Hippocampal formation (tissue), 2 donors: ENCODE results near the gene CUEDC1.

ENCODE experiments used
- DNase-seq, 2 donors: peaks; one replicate each; lab custom pipeline; 2025; lab: John Stamatoyannopoulos, UW

Gene CUEDC1

DNA sequence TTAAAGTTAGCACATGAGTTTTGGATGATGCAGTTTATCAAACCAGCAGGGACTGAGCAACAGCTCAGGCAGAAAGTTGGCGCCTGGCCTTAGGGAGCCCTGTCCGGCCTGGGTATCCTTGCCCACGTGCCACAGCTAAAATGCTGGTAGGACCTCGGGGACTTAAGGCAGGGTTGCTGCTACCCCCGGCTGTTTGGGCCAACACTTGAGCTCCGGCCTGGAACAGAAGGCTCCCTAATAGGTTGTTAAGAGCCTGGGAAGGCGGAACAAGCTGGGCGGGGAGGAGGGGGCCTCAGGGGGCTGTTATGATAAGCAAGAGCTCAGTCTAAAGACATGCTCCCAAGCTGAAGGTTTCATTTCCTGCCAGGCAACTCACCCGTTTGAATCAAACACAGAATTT lies 39.7 kb downstream of the CUEDC1 start:
- no peak for DNase-seq

DNA sequence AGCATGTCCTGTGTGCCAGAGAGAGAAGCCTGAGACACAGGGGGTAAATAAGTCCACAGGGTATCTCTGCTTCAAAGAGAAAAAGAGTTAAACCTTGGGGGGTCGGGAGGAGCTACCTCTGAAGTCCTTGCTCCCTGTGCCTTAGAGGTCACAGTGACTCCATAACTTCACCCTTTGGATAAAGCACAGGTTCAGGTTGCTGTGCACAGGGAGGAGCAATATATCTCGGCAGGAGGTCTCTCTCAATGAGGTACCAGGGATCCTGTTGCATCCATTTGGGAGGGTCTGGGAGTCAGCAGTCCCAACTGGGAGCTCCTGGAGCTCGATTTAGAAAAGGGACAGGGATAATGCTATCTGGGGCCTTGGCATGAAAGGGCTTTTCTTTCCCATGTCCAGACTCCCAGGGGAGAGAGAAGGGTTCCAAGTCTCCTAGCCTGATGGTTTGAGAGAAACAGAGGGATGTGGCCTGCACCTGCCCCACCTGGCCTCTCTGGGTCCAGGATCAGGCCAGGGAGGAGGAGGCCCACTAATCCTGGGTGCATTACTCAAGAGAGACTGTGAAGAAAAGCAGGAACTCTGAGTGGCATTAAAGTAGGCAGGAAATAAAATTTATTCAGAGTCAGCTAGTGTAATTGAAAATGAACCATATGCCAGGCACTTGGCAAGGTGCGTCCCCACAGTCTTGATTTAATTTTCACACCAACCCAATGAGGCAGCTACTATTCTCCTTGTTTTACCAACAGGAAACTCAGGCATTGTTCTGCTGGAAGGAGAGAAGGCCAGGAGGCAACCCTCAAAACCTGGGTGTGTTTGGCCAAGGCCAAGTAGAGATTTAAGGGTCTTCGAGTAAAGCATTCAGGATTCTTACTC lies 40.7 kb downstream of the CUEDC1 start:
- no peak for DNase-seq

DNA sequence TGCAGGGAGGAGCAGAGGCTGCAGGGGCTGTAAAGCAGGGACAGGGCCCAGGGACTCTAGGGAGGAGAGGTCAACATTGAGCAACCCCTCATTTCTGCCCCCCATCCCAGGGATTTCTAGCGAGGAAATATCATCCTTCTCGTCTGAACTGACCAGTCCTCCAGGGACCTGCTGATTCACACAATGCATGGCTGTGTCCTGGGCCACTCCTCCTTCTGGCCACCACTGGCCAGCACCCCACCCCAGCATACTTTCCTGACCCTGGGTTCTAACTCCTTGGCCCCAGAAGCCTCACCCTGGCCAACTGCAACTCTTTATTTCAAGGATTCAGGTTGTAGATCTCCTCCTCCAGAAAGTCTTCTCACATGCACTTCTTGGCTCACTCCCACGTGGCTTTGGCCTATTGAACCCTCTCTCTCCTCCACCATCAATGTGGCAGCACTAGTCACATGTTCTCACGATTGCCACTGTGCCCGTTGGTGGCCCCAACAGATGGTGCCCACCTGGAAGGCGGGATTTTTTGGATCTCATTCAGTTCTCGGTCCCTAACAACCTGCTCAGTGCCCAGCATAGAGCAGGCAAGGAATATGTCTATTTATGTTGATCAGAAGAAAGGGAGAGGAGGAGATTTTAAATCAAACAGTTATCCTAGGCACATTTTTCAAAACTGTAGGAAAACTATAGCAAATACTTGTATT lies 41.5 kb downstream of the CUEDC1 start:
- no peak for DNase-seq

DNA sequence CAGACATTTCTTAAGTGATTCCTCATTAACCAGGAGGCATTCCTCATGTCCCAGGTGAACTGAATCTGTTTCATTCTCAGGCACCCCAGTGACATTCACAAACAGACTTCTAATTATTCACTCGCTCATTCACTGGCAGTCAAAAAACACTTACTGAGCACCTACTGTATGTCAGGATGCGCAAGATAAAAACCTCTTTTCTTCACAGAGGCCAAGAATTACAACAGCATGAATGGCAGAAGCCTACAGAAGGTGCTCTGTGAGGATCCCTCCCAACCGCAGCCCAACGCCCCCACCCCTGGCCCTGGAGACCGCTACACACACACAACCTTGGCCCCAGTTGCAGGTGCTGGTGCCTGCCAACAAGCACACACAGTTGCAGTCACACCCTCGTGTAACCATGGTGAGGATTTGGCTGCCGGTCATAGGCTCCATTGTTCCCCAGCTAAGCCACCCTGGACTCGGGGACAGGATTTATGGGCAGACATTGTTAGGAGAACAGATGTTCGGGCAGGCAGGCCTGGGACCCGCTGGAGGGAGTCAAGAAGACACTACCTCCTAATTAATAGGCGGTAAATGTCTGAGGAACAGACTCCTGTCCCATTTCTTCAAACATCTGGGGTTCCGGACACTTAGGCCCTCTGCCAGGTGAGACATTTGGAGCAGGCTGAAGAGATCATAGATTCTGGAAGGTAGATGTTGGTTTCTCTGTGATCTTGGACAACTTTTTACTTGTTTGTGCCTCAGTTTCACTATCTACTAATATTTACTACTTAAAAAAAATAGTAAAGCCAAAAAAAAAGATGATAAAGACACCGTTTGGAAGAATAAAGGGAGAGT lies 43.2 kb downstream of the CUEDC1 start:
- peak; percentile 91 to 94 for DNase-seq

DNA sequence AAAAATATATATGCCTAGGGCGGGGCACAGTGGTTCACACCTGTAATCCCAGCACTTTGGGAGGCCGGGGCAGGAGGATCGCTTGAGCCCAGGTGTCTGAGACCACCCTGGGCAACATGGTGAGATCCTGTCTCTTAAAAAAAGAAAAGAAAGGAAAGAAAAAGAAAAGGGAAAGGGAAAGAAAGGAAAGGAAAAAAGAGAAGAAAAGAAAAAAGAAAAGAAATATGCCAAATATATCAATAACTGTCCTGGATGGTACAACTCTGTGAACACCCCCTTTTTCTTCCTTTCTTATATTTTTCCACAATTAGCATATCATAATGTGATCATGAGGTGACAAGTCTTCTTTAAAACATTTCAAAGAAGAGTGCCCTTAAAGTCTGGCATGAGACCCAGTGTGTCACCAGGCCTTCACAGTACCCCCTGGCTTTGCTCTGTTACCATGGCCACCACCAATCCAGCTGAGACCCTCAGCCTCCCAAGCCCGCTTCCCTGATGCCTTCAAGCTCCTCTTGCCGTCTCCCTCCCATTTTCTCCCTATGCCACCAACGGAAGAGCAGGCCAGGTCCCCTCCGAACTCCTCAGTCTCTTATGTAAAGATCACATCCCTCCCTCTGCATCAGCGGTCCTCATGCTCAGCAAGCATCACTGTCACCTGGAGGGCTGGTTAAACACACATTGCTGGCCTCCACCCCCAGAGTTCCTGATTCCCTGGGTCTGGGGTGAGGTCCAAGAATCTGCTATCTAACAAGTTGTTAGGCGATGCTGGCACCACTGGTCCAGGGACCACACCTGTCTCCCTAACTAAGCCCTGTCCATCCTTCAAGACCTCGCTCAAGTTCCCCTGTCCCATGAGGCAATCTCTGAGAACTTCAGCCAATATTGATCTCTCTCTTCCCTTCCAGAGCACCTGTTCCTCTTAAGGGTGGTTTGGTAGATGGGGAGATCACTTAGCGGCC lies 44.5 kb downstream of the CUEDC1 start:
- no peak for DNase-seq

DNA sequence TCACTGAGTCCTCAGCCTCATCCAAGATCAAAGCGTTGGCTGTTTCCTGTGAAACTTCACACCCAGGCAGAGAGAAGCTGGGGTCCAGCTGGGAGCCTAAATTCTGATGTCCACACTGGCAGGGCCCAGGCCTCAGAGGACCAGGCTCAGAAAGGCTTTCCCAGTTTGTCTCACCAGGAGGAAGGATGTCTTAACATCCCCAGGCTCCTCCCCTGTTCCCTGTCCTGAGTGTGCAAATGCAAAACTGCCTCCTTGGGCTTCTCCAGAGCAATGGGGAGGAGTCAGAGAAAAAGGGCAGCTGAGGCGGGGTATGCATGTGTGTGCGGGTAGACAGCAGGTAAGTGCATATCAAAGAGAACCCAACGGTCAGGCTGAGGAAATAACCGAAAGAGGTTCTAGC lies 45.7 kb downstream of the CUEDC1 start:
- DNase-seq: no peak

DNA sequence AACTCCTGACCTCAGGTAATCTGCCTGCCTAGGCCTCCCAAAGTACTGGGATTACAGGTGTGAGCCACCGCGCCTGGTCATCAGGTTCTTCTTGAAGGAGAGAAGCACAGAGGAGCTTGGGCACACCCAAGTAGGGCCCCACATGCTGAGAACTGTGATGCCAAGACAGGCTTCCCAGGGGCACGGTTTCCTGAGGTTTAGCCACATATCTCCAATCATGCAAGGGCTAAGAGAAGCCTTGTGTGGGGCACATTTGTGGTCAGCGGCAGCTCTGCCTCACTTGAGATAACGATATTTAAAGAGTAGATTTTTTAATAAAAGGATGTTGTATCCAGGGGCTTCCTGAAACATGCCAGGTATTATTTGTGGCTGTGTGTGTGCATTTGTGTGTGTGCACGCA lies 46.9 kb downstream of the CUEDC1 start:
- DNase-seq: no peak

DNA sequence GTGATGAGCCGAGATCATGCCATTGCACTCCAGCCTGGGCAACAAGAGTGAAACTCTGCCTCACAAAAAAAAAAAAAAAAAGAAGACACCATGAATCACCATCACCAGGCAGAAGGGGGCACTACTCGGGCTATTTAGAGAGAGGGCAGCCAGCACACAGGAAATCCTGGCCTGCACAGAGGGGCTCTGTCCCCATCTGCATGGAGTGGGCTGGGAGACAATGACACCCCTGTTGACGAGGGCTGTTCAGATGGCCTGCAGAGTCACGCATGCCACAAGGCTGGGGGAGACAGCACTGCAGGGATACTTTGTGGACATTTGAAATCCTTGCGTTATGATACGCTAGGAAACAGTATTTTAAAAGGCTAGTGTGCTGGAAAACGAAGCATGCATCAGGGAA lies 48.3 kb downstream of the CUEDC1 start:
- DNase-seq: peak; percentile 87 to 90

DNA sequence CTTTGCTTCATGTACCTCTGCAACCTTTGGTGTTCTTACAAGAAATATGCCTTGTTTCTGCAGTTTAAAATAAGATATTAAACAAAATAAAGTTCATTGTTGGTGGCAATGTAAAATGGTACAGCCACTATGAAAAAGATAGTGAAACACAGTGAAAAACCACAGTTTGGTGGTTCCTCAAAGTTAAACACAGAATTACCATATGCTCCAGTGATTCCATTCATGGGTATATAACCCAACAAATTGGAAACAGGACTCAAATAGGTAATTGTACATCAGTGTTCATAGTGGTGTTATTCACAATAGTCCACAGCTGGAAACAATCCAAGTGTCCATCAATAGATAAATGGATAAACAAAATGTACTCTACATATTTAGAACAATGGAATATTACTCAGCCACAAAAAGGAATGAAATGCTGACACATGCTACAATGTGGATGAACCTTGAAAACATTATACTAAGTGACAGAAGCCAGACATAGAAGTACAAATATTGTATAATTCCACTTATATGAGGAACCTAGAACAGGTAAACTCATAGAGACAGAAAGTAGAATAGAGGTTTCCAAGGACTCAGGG lies 49.2 kb downstream of the CUEDC1 start:
- DNase-seq: no peak

DNA sequence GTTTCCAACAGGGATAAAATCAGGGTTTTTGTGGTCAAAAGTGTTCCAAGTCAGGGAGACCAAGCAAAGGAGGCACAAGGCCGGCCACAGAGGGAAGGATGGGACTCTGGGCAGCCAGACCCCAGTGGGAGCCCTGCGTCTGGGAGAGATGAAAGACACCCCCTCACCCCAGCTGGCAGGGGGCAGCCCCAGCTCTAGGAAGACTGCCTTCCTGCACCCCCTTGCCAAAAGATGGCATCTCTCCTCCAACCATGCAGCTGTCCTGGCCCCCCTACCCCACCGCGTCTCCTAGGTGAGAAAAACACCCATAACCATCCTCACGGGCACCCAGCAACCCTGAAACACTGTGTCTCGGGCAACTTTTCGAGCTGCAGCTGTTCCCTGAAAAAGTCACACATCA lies 51.3 kb downstream of the CUEDC1 start:
- no peak for DNase-seq

DNA sequence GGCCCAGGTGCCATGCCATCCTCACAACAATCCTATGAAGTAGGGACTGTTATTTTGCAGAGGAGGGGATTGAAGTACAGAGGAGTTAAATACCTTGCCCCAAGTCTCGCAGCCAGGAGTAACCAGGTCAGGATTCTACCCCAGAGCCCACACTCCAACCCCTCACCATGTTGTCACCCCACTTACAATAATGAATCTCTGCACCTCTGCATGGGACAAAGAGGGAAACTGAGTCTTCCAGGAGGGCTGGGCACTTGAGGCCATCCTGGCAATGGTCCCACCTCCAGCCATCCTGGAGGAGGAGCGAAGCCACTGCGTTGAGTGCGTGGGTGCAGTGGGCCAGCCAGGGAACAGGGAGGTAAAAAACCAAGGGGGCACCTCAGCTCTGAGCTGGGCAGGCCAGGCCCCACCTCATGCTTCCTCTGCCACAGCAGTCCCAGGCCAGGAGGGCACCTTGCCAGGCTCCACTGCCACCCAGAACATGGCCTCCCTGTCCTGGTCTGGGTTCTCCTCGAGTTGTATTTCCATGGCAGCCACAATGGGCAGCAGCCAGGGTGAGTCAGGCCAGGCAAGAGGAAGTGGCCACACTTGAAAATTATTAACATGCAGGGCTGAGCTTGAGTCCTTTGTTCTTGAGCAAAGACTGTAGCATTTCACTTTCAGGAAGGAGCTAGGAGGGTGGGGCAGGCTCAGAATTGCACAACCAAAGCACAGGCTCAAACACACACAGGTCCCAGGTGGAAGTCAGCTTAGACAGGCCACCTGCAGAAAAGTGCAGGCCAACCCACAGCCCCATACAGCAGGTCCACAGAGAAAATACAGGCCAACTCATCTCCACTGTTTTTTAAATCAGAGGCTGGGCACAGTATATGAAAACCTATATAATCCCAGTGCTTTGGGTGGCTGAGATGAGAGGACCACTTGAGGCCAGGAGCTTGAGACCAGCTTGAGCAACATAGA lies 52.1 kb downstream of the CUEDC1 start:
- DNase-seq: peak; percentile 65 to 66

DNA sequence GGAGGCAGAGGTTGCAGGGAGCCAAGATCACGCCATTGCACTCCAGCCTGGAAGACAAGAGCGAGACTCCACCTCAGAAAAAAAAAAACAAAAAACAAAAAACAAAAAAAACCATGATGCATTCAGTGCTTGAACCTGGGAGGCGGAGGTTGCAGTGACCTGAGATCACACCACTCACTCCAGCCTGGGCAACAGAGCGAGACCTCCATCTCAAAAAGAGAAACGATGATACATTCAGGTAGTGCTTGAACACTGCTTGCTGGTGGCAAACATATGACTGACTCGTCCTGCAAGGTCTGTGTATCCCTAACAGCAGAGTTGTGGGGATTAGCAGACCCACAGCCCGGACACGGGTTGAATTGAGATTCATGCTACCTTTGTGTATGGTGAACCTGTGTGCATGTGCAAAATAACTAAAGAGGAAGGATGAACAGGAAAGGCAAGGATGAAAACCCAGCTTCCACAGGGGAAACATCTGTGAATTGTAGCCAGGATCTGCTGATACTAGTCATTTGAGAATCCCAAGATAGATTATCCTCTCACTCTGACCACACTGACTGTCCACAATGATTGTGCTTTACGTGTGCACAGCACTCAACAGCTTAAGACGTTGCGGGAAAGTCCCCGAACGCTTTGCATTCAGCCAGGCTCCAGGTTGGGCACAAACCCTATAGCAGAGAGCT lies 53.0 kb downstream of the CUEDC1 start:
- DNase-seq: no peak

DNA sequence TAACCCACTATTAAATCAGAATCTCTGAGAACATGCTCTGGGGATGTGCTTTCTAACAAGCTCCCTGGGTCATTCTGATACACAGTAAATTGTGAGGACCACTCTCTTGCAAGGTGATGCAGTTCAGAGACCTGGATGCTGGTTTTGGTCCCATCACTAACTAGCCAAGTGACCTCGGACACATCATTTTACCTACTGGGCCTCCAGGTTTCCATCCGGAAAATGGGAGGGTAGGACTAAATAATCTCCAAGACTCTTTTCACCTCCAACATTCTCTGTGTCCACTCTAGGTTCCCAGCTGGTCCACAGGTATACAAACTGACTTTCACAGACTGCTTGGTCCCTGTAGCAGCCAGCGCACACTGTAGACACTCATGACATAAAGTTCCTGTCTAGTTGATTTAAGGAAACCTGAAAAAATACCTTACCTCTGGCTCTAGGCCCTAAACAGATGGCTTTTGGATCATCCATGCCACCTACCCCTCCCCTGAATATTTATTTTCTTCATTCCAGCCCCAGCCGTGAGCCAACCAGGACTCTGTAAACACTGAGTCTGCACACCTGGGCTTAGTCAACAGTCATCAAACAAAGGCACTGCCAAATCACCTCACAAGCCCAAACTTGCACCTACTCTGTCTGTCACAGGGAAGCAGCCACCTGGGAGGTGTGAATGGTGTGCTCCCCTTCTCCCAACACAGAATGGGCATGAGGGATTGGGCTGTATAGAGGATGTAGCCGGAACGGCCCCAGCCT lies 54.0 kb downstream of the CUEDC1 start:
- no peak for DNase-seq

DNA sequence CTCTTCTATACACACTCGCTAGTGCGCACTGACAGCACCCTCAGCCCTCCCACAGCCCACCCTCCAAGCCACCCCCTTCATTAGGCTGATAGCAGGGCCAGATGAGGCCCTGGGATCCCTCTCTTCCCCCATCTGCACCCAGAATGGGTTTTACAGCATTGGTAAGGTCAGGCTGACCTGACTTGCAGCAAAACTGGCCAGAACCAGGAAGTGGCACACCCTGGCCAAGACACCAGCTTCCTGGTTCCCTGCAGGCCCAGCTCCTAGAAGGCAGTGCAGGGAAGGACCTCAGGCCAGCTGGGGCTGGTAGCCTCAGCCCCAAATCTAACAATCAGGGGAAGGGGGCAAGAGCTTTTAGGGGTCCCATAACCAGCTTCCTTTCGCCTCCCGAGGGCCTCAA lies 55.4 kb downstream of the CUEDC1 start:
- no peak for DNase-seq

DNA sequence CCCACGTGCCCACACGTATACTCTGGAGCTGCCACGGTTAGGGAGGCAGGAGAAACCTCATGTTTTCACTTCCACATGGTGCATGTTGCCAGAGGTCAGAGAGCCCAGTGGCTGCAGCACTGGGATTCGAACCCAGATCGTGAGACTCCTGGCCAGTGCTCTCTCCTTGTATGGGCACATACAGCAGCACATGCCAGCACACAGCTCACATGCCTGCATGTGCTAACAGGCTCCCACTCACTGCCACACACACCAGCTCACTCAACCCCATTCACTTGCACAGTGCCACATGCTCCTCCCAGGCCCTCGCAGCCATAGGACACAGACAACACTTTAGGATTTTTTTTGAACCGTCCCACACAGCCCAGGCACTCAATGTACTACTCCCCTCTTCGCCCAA lies 55.8 kb downstream of the CUEDC1 start:
- no peak for DNase-seq

DNA sequence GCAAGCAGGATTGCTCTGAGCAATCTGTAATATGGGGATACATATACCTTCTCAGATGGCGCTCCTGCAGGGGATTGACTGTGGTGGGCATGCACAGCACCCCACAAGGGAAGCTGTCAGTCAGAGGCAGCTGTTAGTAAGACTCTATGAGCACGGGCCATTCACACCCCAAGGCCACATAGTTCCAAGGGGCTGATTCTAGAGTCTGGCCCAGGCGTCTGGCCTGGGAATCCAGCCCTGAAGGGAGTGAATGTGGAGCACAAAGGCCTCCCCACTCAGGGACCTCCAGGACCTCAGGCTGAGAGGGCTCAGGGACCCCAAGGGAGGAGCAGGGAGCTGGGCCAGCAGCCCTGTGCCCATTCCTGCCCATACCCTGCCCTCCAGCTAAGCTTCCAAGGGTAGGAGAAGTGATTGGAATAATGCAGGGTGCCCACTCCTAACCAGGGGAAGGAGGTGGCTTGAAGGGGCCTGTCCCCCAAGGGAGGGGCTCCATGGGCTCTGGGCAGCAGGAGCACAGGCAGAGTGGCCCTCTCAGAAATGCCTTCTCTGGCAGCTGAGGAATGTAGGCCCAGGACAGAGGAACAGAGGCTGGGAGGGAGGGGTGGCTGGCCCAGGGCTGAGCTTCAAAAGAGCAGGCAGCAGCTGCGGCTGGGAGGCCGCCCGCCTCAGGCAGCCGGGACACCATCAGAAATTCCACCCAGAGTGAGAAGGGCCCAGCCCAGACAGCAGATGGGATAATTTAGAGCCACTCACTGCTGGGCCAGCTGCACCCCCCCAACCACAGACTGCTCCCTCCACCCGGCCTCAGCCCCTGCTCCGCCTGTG lies 56.5 kb downstream of the CUEDC1 start:
- DNase-seq: peak; percentile 58 to 63

DNA sequence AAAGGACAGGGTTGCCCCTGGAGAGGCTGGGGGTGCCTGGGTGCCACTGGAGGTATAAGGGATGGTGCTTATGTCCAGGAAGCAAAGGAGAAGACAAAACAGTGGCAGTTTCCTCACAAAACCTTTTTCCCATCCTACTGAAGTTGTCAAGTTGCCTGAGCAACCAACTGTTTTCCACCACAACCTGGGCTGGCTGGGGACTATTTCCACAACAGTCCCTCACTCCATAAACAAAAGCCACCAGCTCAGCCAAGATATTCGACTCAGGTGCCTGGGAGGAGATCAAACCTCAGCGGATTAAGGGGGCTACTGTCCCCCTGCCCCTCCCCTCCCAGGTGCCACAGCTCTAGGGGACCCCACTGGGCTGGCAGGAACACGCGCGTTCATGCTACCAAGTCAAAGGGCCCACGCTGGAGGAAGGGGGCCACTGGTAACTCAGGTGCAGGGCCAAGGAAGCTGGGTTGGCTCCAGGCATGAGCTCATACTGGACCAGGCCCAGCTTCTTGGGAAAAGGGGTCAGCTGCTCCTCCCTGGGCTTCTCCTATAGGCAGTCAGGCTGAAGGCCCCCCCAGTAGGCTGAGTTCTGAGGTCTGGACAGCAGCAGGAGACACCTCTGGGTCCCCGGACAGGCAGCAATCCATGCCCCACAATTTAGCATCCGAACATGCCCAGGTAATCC lies 59.7 kb downstream of the CUEDC1 start:
- no peak for DNase-seq
